ENCODE measurements around the gene DLGAP4. TPM values are rescaled to one million over a fixed set of nuclear protein-coding genes. Genes with fewer than 3 reads are reported as not detected.

DLGAP4 gene, protein sequence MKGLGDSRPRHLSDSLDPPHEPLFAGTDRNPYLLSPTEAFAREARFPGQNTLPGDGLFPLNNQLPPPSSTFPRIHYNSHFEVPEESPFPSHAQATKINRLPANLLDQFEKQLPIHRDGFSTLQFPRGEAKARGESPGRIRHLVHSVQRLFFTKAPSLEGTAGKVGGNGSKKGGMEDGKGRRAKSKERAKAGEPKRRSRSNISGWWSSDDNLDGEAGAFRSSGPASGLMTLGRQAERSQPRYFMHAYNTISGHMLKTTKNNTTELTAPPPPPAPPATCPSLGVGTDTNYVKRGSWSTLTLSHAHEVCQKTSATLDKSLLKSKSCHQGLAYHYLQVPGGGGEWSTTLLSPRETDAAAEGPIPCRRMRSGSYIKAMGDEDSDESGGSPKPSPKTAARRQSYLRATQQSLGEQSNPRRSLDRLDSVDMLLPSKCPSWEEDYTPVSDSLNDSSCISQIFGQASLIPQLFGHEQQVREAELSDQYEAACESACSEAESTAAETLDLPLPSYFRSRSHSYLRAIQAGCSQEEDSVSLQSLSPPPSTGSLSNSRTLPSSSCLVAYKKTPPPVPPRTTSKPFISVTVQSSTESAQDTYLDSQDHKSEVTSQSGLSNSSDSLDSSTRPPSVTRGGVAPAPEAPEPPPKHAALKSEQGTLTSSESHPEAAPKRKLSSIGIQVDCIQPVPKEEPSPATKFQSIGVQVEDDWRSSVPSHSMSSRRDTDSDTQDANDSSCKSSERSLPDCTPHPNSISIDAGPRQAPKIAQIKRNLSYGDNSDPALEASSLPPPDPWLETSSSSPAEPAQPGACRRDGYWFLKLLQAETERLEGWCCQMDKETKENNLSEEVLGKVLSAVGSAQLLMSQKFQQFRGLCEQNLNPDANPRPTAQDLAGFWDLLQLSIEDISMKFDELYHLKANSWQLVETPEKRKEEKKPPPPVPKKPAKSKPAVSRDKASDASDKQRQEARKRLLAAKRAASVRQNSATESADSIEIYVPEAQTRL
- polyA plus RNA-seq (2013, experiment 1 of 2), result 110 TPM
- 104 TPM for polyA plus RNA-seq (2013, experiment 2 of 2)

DNA sequence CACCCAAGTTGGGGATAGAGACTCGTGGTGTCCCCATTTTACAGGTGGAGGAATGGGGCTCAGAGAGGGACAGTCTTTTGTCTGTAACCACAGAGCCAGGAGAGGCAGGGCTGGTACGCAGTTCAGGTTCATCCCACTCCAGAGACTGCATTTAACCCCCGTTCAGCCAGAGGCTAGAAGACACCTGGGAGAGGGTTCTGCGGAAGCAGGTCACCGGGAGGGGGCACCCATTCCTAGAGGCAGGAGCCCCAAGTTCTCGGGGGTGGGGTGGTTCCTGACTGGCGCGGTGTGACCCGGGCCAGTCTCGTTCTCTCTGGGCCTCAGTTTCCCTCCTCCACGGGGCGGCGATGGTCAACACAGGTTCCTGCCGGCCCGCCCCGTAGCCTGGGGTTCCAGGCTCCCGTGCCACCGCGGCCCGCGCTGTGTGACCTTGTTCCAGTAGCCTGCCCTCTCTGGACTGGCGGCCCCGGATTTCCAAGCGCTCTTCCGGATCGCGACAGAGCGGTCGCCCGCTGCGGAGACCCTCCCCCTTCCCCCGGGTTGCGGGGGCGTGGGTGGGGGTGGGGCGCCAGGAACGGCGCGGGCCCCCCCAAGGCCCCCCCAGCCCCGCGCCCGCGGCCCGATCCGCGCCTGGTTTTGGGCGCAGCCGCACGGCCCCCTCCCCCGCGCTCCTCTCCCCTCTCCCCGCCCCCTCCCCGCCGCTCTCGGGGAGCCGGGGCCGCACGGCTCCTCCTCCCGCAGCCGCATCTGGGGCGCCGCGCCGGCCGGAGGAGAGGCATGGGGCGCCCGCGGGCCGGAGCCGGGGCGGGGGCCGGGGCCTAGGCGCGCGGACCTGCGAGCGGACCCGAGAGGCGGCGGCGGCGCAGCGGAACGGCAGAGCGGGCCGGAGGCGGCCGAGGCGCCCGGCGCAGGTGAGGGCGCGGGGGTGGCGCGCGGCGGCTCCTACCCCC, at the start of gene DLGAP4:
Gene DLGAP4 (plus strand): TSS at position 738 of the 950 bp plus-strand sequence. CDS start 125,379 bp downstream, outside the sequence.
- Histone ChIP-seq H3K27me3 (ENCODE audit: control insufficient read depth in 1 of 2, insufficient read depth in 1 of 2, low read length in 2 of 2) (peaks cover 94 to 95% of the 10 kb centered on the region in 2 experiments), H2BK120ac (ENCODE audit: low read depth, low read length) (no peak within 1 kb of the TSS), H3K4ac (ENCODE audit: low read depth in 1 of 2, low read length in 2 of 2) (no peak within 1 kb of the TSS), H3K4me2 (ENCODE audit: low read length, poor library complexity, severe bottlenecking) (peak within 1 kb of the TSS; percentile 59), H4K8ac (ENCODE audit: low read length) (no peak within 1 kb of the TSS), H2AFZ (ENCODE audit: low read depth, low read length) (no peak within 1 kb of the TSS), H2BK12ac (ENCODE audit: low read length in 2 of 2) (no peak within 1 kb of the TSS), H3K36me3 (ENCODE audit: control insufficient read depth in 1 of 2, insufficient read depth in 2 of 2, low read depth in 1 of 2, low read length in 2 of 2) (no peaks in the 10 kb centered on the region), H3K14ac (ENCODE audit: low read length in 2 of 2) (no peak within 1 kb of the TSS), H4K91ac (ENCODE audit: low read length) (no peak within 1 kb of the TSS), H3K27ac (ENCODE audit: low read length, poor library complexity, severe bottlenecking) (no peak within 1 kb of the TSS), H2AK5ac (ENCODE audit: low read length, severe bottlenecking) (no peak within 1 kb of the TSS), H3K4me3 (ENCODE audit: insufficient read depth in 1 of 2, low read depth in 1 of 2, low read length in 2 of 2) (no peak within 1 kb of the TSS), H3K9me3 (ENCODE audit: control insufficient read depth, low read length) (no peaks in the 10 kb centered on the region), H2BK15ac (ENCODE audit: low read depth, poor library complexity, severe bottlenecking) (no peak within 1 kb of the TSS), H3K9ac (ENCODE audit: low read length) (no peak within 1 kb of the TSS), H3K79me1 (replicated peaks; ENCODE audit: low read length, poor library complexity, severe bottlenecking) (no peaks in the 10 kb centered on the region), H3K23ac (ENCODE audit: low read length in 2 of 2) (peak within 1 kb of the TSS in 1 of 2 experiments; percentile 28), H3K4me1 (ENCODE audit: control insufficient read depth, insufficient read depth, low read depth, low read length) (peaks cover 12% of the 10 kb centered on the region), H3K18ac (ENCODE audit: low read depth in 1 of 2, low read length in 2 of 2) (no peak within 1 kb of the TSS), H2BK5ac (ENCODE audit: low read depth, low read length, poor library complexity, severe bottlenecking) (no peak within 1 kb of the TSS)
- 4% methylated on average over 43 of the region's 96 CpGs for WGBS
- no peak for DNase-seq

- H2BK12ac ChIP-seq (ENCODE audit: low read length in 2 of 2), result no peak overlapping the region
- no peak overlapping the region for H4K91ac ChIP-seq (ENCODE audit: low read length)
- no peak overlapping the region for H3K18ac ChIP-seq (ENCODE audit: low read depth in 1 of 2, low read length in 2 of 2)
- peaks cover 26% of the 10 kb centered on the region in 2 experiments for H3K36me3 ChIP-seq (ENCODE audit: control insufficient read depth in 1 of 2, insufficient read depth in 2 of 2, low read depth in 1 of 2, low read length in 2 of 2)
- H3K9ac ChIP-seq (ENCODE audit: low read length), result no peak overlapping the region
- 47% methylated on average over 13 of the region's 16 CpGs for WGBS
- no peak for DNase-seq
- no peak overlapping the region for H2AK5ac ChIP-seq (ENCODE audit: low read length, severe bottlenecking)
- H3K27ac ChIP-seq (ENCODE audit: low read length, poor library complexity, severe bottlenecking), result no peak overlapping the region
- no peak overlapping the region for H2BK5ac ChIP-seq (ENCODE audit: low read depth, low read length, poor library complexity, severe bottlenecking)
- H3K4ac ChIP-seq (ENCODE audit: low read depth in 1 of 2, low read length in 2 of 2), result no peak overlapping the region
- H3K14ac ChIP-seq (ENCODE audit: low read length in 2 of 2), result no peak overlapping the region
- H3K4me2 ChIP-seq (ENCODE audit: low read length, poor library complexity, severe bottlenecking), result no peak overlapping the region
- H3K23ac ChIP-seq (ENCODE audit: low read length in 2 of 2), result no peak overlapping the region
- no peaks in the 10 kb centered on the region for H3K4me1 ChIP-seq (ENCODE audit: control insufficient read depth, insufficient read depth, low read depth, low read length)
- no peaks in the 10 kb centered on the region for H3K9me3 ChIP-seq (ENCODE audit: control insufficient read depth, low read length)
- H2BK120ac ChIP-seq (ENCODE audit: low read depth, low read length), result no peak overlapping the region
- peaks cover 2% of the 10 kb centered on the region for H3K79me1 ChIP-seq (replicated peaks; ENCODE audit: low read length, poor library complexity, severe bottlenecking)
- H2AFZ ChIP-seq (ENCODE audit: low read depth, low read length), result no peak overlapping the region
- H3K27me3 ChIP-seq (ENCODE audit: control insufficient read depth in 1 of 2, insufficient read depth in 1 of 2, low read length in 2 of 2), result peaks cover 5 to 15% of the 10 kb centered on the region in 2 experiments
- no peak overlapping the region for H3K4me3 ChIP-seq (ENCODE audit: insufficient read depth in 1 of 2, low read depth in 1 of 2, low read length in 2 of 2)
- H4K8ac ChIP-seq (ENCODE audit: low read length), result no peak overlapping the region
- no peak overlapping the region for H2BK15ac ChIP-seq (ENCODE audit: low read depth, poor library complexity, severe bottlenecking)
Observed at GRCh38 chr20:36259177-36260061, 46.7 kb upstream of the DLGAP4 start.

DNA sequence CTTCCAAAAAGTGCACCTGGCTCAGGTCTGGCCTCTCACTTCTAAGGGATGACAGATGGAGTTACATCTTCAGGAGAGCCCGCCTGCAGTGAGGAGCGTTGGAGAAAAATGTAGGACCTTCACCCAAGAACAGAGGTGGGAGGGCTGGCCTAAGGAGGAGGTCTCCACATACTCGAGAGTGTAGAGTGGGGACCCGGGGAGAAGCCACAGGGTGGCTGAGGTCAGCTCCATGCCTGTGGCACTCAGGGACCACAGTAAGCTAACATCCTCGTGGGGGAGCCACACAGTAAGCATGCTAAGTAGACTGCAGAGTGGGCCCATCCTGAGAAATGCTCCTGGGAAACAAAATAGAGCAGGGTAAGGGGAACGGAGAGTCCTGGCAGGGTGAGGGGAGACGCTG, 45.8 kb upstream of the DLGAP4 start:
- Histone ChIP-seq H2BK5ac (ENCODE audit: low read depth, low read length, poor library complexity, severe bottlenecking) (no peak overlapping the region), H3K27me3 (ENCODE audit: control insufficient read depth in 1 of 2, insufficient read depth in 1 of 2, low read length in 2 of 2) (peaks cover 13 to 23% of the 10 kb centered on the region in 2 experiments), H3K4me3 (ENCODE audit: insufficient read depth in 1 of 2, low read depth in 1 of 2, low read length in 2 of 2) (no peak overlapping the region), H2BK15ac (ENCODE audit: low read depth, poor library complexity, severe bottlenecking) (no peak overlapping the region), H3K9me3 (ENCODE audit: control insufficient read depth, low read length) (no peaks in the 10 kb centered on the region), H3K23ac (ENCODE audit: low read length in 2 of 2) (no peak overlapping the region), H3K79me1 (replicated peaks; ENCODE audit: low read length, poor library complexity, severe bottlenecking) (peaks cover 2% of the 10 kb centered on the region), H3K14ac (ENCODE audit: low read length in 2 of 2) (no peak overlapping the region), H3K4me1 (ENCODE audit: control insufficient read depth, insufficient read depth, low read depth, low read length) (no peaks in the 10 kb centered on the region), H3K36me3 (ENCODE audit: control insufficient read depth in 1 of 2, insufficient read depth in 2 of 2, low read depth in 1 of 2, low read length in 2 of 2) (peaks cover 22 to 23% of the 10 kb centered on the region in 2 experiments), H3K4ac (ENCODE audit: low read depth in 1 of 2, low read length in 2 of 2) (no peak overlapping the region), H4K8ac (ENCODE audit: low read length) (no peak overlapping the region), H2AK5ac (ENCODE audit: low read length, severe bottlenecking) (no peak overlapping the region), H3K9ac (ENCODE audit: low read length) (no peak overlapping the region), H3K27ac (ENCODE audit: low read length, poor library complexity, severe bottlenecking) (no peak overlapping the region), H3K4me2 (ENCODE audit: low read length, poor library complexity, severe bottlenecking) (no peak overlapping the region), H2BK120ac (ENCODE audit: low read depth, low read length) (no peak overlapping the region), H3K18ac (ENCODE audit: low read depth in 1 of 2, low read length in 2 of 2) (no peak overlapping the region), H4K91ac (ENCODE audit: low read length) (no peak overlapping the region), H2AFZ (ENCODE audit: low read depth, low read length) (no peak overlapping the region), H2BK12ac (ENCODE audit: low read length in 2 of 2) (no peak overlapping the region)
- 79% methylated on average over 7 of the region's 7 CpGs for WGBS
- no peak for DNase-seq
